ENCODE measurements around the gene ELOVL5.
A peak's percentile ranks its signal among the peaks of the same experiment; 100 is the strongest.

The ELOVL5 gene, protein sequence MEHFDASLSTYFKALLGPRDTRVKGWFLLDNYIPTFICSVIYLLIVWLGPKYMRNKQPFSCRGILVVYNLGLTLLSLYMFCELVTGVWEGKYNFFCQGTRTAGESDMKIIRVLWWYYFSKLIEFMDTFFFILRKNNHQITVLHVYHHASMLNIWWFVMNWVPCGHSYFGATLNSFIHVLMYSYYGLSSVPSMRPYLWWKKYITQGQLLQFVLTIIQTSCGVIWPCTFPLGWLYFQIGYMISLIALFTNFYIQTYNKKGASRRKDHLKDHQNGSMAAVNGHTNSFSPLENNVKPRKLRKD

DNA sequence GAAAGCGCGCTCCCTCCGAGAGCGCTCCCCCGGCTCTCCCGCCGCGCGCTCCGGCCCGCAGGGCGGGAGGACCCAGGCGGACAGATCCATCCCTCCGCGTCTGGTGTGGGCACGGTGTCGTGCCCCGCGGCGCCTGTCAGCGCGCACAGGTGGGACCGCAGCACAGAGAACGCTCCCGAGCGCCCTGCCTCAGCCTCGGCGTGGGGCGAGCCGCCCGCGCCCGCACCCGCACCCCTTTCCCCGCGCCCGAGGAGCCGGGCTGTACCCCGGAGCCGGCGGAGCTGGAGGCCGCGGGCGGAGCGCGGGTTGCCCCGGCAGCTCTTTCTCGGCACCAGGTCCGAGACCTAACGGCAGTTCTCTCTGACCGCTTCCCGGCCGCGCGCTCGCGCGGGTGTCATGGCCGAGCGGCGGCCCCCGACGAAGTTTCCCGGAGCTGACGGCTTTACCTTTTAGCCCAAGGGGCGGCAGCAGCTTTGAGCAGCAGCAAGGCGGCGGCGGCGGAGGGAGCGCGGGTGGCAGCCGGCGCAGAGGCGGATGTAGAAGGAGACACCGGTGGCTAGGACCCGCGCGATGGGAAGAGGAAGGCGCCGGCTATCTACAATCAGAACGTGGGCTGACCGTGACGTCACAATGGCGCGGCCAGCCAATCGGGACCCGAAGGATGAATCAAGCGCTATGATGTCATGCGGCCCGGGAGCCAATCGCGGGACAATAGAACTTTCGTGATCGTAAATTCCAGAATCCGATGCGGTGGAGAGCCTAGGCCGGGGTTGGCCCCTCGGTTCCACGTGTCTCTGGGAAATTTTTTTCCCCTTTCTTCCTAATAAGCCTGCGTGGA, at the start of gene ELOVL5:
Gene ELOVL5, minus strand, starts transcription at position 580 of the 838 bp plus-strand sequence. CDS start 53,251 bp downstream, outside the sequence.
- 0 out of 2 replicates have a peak, but pooled peaks have one; percentile 20 for TF ChIP-seq GATA3 (IDR thresholded peaks at IDR 0.05; ENCODE audit: low read depth, low read length)
- peak; percentile 95 for TF ChIP-seq GATA2 (IDR thresholded peaks at IDR 0.05; ENCODE audit: low read depth, low read length)

GRCh38 chr6:53397283-53397682, 48.5 kb upstream of the ELOVL5 start:
- TF ChIP-seq GATA2 (IDR thresholded peaks at IDR 0.05; ENCODE audit: low read depth, low read length) (no peak), GATA3 (IDR thresholded peaks at IDR 0.05; ENCODE audit: low read depth, low read length) (no peak)

DNA sequence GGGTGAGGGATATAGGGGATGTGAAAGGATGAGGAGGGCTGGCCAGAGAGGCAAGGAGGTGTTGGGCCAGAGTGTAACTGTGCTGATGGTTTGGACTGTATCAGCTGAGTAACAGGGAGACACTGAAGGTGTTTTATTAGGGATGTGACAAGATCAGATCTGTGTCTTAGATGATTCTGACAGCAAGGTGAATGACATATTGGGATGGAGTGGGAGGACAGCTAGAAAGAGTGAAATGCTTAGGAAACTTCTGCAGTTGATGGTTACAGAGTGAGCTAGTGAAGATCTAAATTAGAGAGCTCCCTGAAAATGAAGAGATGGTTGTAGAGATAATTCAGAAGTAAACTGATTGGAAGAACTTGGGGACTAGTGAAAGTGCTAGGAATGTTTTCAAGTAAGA, 47.2 kb upstream of the ELOVL5 start:
- no peak for TF ChIP-seq GATA3 (IDR thresholded peaks at IDR 0.05; ENCODE audit: low read depth, low read length)
- TF ChIP-seq GATA2 (IDR thresholded peaks at IDR 0.05; ENCODE audit: low read depth, low read length) = no peak

- no peak for TF ChIP-seq GATA3 (IDR thresholded peaks at IDR 0.05; ENCODE audit: low read depth, low read length)
- TF ChIP-seq GATA2 (IDR thresholded peaks at IDR 0.05; ENCODE audit: low read depth, low read length) = no peak
These were observed 46.0 kb upstream of the ELOVL5 start for GRCh38 chr6:53394704-53395103.

- TF ChIP-seq GATA2 (IDR thresholded peaks at IDR 0.05; ENCODE audit: low read depth, low read length) (no peak), GATA3 (IDR thresholded peaks at IDR 0.05; ENCODE audit: low read depth, low read length) (no peak)
These were observed 42.4 kb upstream of the ELOVL5 start for GRCh38 chr6:53391170-53391569.

DNA sequence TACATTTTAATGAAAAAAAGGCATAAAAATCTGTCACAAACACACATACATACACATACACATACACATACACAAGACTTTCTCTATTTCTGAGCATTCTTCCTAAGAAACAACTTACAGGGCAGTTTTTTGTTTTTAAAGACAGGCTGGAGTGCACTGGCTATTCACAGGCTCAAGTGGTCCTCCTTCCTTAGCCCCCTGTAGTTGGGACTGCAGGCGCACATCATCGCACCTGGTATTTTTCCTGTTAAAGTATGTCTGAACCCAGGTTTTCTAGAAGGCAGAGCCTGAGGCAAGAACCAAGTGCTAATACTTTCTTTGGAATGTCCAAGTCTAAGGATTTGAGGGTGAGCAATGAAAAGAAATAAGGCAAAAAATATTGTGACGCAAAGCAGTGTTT, 41.3 kb upstream of the ELOVL5 start:
- TF ChIP-seq GATA3 (IDR thresholded peaks at IDR 0.05; ENCODE audit: low read depth, low read length) (no peak), GATA2 (IDR thresholded peaks at IDR 0.05; ENCODE audit: low read depth, low read length) (no peak)

DNA sequence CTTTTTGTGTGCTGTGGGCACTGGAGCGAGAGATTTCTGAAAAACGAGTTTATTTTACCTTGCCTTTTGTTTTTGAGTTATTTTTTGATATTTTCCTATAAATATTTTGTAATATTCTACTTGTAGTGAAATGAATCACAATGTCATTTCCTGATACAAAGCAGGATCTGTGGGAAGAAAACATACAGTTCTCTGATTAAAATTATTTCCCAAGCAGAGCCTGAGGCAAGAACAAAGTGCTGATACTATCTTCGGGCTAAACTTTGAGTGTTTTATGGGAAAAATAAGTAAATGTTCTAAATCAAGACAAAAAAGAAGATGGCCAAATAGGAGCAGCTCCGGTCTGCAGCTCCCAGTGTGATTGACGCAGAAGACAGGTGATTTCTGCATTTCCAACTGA, 33.7 kb upstream of the ELOVL5 start:
- TF ChIP-seq GATA3 (IDR thresholded peaks at IDR 0.05; ENCODE audit: low read depth, low read length) (no peak), GATA2 (IDR thresholded peaks at IDR 0.05; ENCODE audit: low read depth, low read length) (no peak)

GRCh38 chr6:53378208-53378607, 29.5 kb upstream of the ELOVL5 start:
- TF ChIP-seq GATA3 (IDR thresholded peaks at IDR 0.05; ENCODE audit: low read depth, low read length) (no peak), GATA2 (IDR thresholded peaks at IDR 0.05; ENCODE audit: low read depth, low read length) (no peak)

- no peak for TF ChIP-seq GATA2 (IDR thresholded peaks at IDR 0.05; ENCODE audit: low read depth, low read length)
- no peak for TF ChIP-seq GATA3 (IDR thresholded peaks at IDR 0.05; ENCODE audit: low read depth, low read length)
These were observed 29.0 kb upstream of the ELOVL5 start for GRCh38 chr6:53377793-53378192.

DNA sequence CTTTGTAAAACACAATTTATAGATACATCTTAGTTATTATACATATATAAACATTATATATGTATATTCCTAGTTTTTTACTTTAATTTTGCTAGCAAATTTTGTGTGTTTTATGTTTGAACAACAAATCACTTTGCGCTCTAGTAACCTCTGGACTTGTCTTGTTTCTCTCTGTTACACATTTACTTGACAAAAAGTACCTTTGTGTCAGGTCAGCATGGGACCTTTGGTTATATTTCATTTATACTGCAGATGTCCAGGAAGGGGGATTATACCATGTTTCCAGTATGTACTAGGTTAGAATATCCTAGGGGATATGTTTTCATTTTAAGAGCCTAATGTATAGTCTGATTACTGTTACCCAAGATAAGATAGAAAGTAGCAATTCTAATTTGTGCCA, 28.5 kb upstream of the ELOVL5 start:
- TF ChIP-seq GATA3 (IDR thresholded peaks at IDR 0.05; ENCODE audit: low read depth, low read length) = no peak
- no peak for TF ChIP-seq GATA2 (IDR thresholded peaks at IDR 0.05; ENCODE audit: low read depth, low read length)

GRCh38 chr6:53376661-53377226, 28.0 kb upstream of the ELOVL5 start:
- TF ChIP-seq GATA2 (IDR thresholded peaks at IDR 0.05; ENCODE audit: low read depth, low read length) = no peak

- no peak for TF ChIP-seq GATA2 (IDR thresholded peaks at IDR 0.05; ENCODE audit: low read depth, low read length)
- TF ChIP-seq GATA3 (IDR thresholded peaks at IDR 0.05; ENCODE audit: low read depth, low read length) = no peak
These were observed 27.1 kb upstream of the ELOVL5 start for GRCh38 chr6:53375847-53376246.

DNA sequence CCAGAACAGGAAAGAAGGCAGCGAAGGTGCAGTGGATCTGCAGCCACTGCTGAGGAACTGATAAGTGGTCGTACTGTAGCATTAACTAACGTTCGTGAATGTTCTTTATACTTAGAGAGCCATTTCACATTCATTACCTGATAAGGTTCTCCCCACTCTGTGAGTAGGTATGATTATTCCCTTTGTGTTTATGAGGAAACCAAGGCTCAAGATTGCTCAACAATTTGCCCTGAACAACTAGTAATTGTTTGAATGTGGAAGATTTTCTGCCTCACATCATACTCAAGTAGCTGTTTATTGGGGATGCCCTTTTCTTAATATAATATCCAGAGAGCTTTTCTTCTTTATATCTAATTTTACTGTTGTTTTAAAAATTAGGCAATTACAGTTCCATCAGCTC, 24.9 kb upstream of the ELOVL5 start:
- TF ChIP-seq GATA2 (IDR thresholded peaks at IDR 0.05; ENCODE audit: low read depth, low read length) (no peak), GATA3 (IDR thresholded peaks at IDR 0.05; ENCODE audit: low read depth, low read length) (no peak)

GRCh38 chr6:53369876-53370515, 21.2 kb upstream of the ELOVL5 start:
- TF ChIP-seq GATA2 (IDR thresholded peaks at IDR 0.05; ENCODE audit: low read depth, low read length) (no peak), GATA3 (IDR thresholded peaks at IDR 0.05; ENCODE audit: low read depth, low read length) (no peak)

All from SH-SY5Y (cell line).